ENCODE results near the gene SUFU. TPM values are rescaled to one million over a fixed set of nuclear protein-coding genes. Genes with fewer than 3 reads are reported as not detected.
A peak's percentile ranks its signal among the peaks of the same experiment; 100 is the strongest.

SUFU gene
- total and polyA plus RNA-seq, 2 of the 13 experiments (the other 11 are each of a cell fraction or from before 2014, with no cell fraction given): 2.9 to 5.5 TPM

- Histone ChIP-seq H3K9me3 (ENCODE audit: low read length) (no peaks in the 10 kb centered on the region), H3K4me1 (ENCODE audit: insufficient read depth, low read length) (peaks cover 8% of the 10 kb centered on the region; the same call in 1 of the 2 replicates), H3K36me3 (replicated peaks in 1 of 2; ENCODE audit: control insufficient read depth in 1 of 2, insufficient read depth in 2 of 2, low read length in 2 of 2) (peaks cover 2 to 10% of the 10 kb centered on the region in 2 experiments; a peak in 3 of 5 replicates), H3K4me2 (ENCODE audit: low read depth, low read length) (no peak overlapping the region), H3K4me3 (replicated peaks in 1 of 3; ENCODE audit: insufficient read depth in 1 of 3, low read depth in 2 of 3, low read length in 3 of 3) (no peak overlapping the region), H4K20me1 (ENCODE audit: insufficient read depth, low read length) (no peaks in the 10 kb centered on the region), H3K79me2 (ENCODE audit: insufficient read depth, low read length) (no peaks in the 10 kb centered on the region), H3K9ac (ENCODE audit: insufficient read depth, low read depth, low read length) (no peak overlapping the region), H2AFZ (ENCODE audit: low read length) (no peak overlapping the region), H3K27me3 (ENCODE audit: control insufficient read depth in 1 of 2, insufficient read depth in 2 of 2, low read length in 2 of 2) (no peaks in the 10 kb centered on the region), H3K27ac (ENCODE audit: extremely low read length, insufficient read depth, low read length) (peak overlapping the region; percentile 6)
- FAIRE-seq (no peak), DNase-seq (ENCODE audit: low spot score) (peak; percentile 23), ATAC-seq (peak; percentile 47)
- intact Hi-C loops (cut with micrococcal nuclease; ENCODE audit: unreplicated experiment): no loop called here
- WGBS (ENCODE audit: low lambda C conversion rate): 76% methylated on average over 7 of the region's 7 CpGs
- ChIA-PET POLR2A (no interaction called here), CTCF (ENCODE audit: low intra/inter-chr PET ratio, low total read pairs) (no interaction called here)
- in situ Hi-C loops (cut with HindIII; ENCODE audit: extremely low pct_ligation_motif_present, low pct_unique_long_range_greater_than_20kb): no loop called here
- BruUV-seq (replicated peaks): no TSS peak
- TF ChIP-seq SPEN (CRISPR knock-in tag; IDR thresholded peaks at IDR 0.05; ENCODE audit: low read depth): no peak
- TF ChIP-seq EZH2 (conservative IDR thresholded peaks at IDR 0.05; ENCODE audit: low read depth, low read length): no peak
- no peak for TF ChIP-seq DDIT3 (CRISPR knock-in tag; IDR thresholded peaks at IDR 0.05)
- TF ChIP-seq ZNF136 (CRISPR knock-in tag; IDR thresholded peaks at IDR 0.05; ENCODE audit: low read depth): no peak
- peak; percentile 43 for TF ChIP-seq FOSL2 (CRISPR knock-in tag; IDR thresholded peaks at IDR 0.05)
- no peak for TF ChIP-seq SAFB2 (CRISPR knock-in tag; IDR thresholded peaks at IDR 0.05; ENCODE audit: borderline replicate concordance, low read depth)
- no peak for TF ChIP-seq ZKSCAN1 (IDR thresholded peaks at IDR 0.05; ENCODE audit: low read length)
- no peak for TF ChIP-seq ZFP36L1 (CRISPR knock-in tag; IDR thresholded peaks at IDR 0.05)
- no peak for TF ChIP-seq NR0B2 (CRISPR knock-in tag; IDR thresholded peaks at IDR 0.05)
- TF ChIP-seq ZBTB38 (CRISPR knock-in tag; IDR thresholded peaks at IDR 0.05): no peak
- peak; percentile 63 for TF ChIP-seq NR2F6 (IDR thresholded peaks at IDR 0.05)
- peak; percentile 38; the same call in 1 of the 2 replicates for TF ChIP-seq NR2F6 (CRISPR knock-in tag; IDR thresholded peaks at IDR 0.05)
- no peak for TF ChIP-seq TIGD3 (CRISPR knock-in tag; IDR thresholded peaks at IDR 0.05; ENCODE audit: borderline replicate concordance)
- TF ChIP-seq RARG (CRISPR knock-in tag; IDR thresholded peaks at IDR 0.05; ENCODE audit: low read depth): no peak
- no peak for TF ChIP-seq DNMT1 (CRISPR knock-in tag; IDR thresholded peaks at IDR 0.05)
- TF ChIP-seq TEAD3 (CRISPR knock-in tag; optimal IDR thresholded peaks at IDR 0.05; ENCODE audit: borderline replicate concordance): peak; percentile 24
- TF ChIP-seq HNRNPK (IDR thresholded peaks at IDR 0.05; ENCODE audit: low read depth, low read length, poor library complexity, severe bottlenecking): no peak
- no peak for TF ChIP-seq ZMAT3 (CRISPR knock-in tag; conservative IDR thresholded peaks at IDR 0.05)
- TF ChIP-seq BHLHE40 (IDR thresholded peaks at IDR 0.05; ENCODE audit: low read length): no peak
- no peak for TF ChIP-seq BATF2 (CRISPR knock-in tag; IDR thresholded peaks at IDR 0.05)
- TF ChIP-seq ATRX (CRISPR knock-in tag; IDR thresholded peaks at IDR 0.05; ENCODE audit: borderline replicate concordance): no peak
- no peak for TF ChIP-seq RNF2 (conservative IDR thresholded peaks at IDR 0.05; ENCODE audit: low read depth)
- TF ChIP-seq THAP8 (CRISPR knock-in tag; IDR thresholded peaks at IDR 0.05; ENCODE audit: borderline replicate concordance): no peak
- no peak for TF ChIP-seq ZNF563 (CRISPR knock-in tag; IDR thresholded peaks at IDR 0.05)
Measured at GRCh38 chr10:102523250-102524029, 19.7 kb downstream of the SUFU start.

Measured in HepG2 (cell line).